Measurements from ENCODE around the gene LARGE2. TPM values are rescaled to one million over a fixed set of nuclear protein-coding genes. Genes with fewer than 3 reads are reported as not detected.

Gene LARGE2
- total and polyA plus RNA-seq, 9 of the 15 experiments (the other 6 are each of a cell fraction or from before 2014, with no cell fraction given), result 0.56 to 14.1 (median 6.6) TPM

DNA sequence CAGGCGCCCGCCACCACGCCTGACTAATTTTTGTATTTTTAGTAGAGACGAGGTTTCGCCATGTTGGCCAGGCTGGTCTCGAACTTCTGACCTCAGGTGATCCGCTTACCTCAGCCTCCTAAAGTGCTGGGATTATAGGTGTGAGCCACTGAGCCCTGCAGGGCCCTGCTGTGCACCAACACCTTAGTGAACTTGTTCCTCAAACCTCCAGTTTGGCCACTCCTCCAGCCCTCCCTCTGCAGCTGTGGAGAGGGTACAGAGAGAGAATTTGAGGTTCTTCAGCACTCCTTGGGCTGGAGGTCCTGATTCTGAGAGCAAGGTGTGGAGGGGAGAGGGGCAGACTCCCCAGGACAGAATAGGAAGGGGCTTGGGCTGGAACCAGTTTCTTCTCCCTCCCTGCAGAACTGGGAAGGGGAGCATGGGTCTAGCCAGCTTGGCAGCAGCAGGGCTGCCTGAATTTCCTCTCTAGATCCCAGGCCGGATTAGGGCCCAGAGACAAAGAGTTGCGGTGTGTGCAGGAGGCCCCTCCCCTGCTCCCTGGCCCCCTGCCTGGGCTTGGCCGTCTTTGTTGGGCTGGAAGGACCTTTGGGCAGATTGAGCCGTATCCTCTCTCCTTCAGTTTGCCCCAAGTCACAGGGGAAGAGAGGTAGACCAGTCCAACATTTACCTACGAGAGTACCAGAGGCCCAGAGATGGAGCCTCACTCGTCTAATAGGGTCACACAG lies 2.5 kb upstream of the LARGE2 start:
- 52% methylated on average over 13 of the region's 13 CpGs for WGBS (ENCODE audit: insufficient coverage, low coverage, missing lambda C conversion rate)
- Histone ChIP-seq H3K9ac (ENCODE audit: insufficient read depth in 1 of 2, low read depth in 2 of 2, low read length in 2 of 2) (peak overlapping the region in 1 of 2 experiments; percentile 55; a peak in 2 of 4 replicates), H3K79me2 (ENCODE audit: control insufficient read depth, insufficient read depth, low read length) (peaks cover 19% of the 10 kb centered on the region), H3K4me3 (no peak overlapping the region), H3K9me3 (replicated peaks; ENCODE audit: control insufficient read depth, insufficient read depth, low read depth, low read length) (no peaks in the 10 kb centered on the region), H3K36me3 (ENCODE audit: control insufficient read depth, insufficient read depth, low read length) (peaks cover 14% of the 10 kb centered on the region; the same call in 2 of the 3 replicates), H3K27ac (ENCODE audit: extremely low read depth, low read depth, low read length) (no peak overlapping the region), H2AFZ (ENCODE audit: low read depth, low read length) (peak overlapping the region; percentile 61; the same call in 1 of the 2 replicates), H3K4me1 (replicated peaks in 1 of 2; ENCODE audit: control insufficient read depth in 2 of 2, insufficient read depth in 2 of 2, low read length in 2 of 2) (peaks cover 11 to 63% of the 10 kb centered on the region in 2 experiments), H3K4me2 (ENCODE audit: insufficient read depth, low read length) (no peak overlapping the region), H3K9me1 (ENCODE audit: control insufficient read depth, insufficient read depth, low read length) (no peaks in the 10 kb centered on the region), H3K27me3 (ENCODE audit: control insufficient read depth in 2 of 2, insufficient read depth in 2 of 2, low read length in 2 of 2) (no peaks in the 10 kb centered on the region), H4K20me1 (replicated peaks; ENCODE audit: control insufficient read depth, insufficient read depth, low read length) (no peaks in the 10 kb centered on the region; the same call in 1 of the 2 replicates)
- ATAC-seq (no peak), DNase-seq (ENCODE audit: extremely low read depth in 1 of 4, low spot score in 3 of 4) (no peak), FAIRE-seq (no peak)
- ChIA-PET CTCF (ENCODE audit: low intra/inter-chr PET ratio) (no interaction called here), POLR2A (interaction anchor here (0.6 kb wide), 1 partner anchor 73 kb away, joined by 3 read pairs; the partner anchor contains the start of gene CRY2)
- BruUV-seq (replicated peaks), result no TSS peak
- intact Hi-C loops (cut with micrococcal nuclease), result no loop called here
- in situ Hi-C loops (cut with MboI), result no loop called here
- TF ChIP-seq ZNF24 (IDR thresholded peaks at IDR 0.05) (no peak), SMAD3 (CRISPR knock-in tag; conservative IDR thresholded peaks at IDR 0.05) (no peak), RAD51 (IDR thresholded peaks at IDR 0.05; ENCODE audit: borderline replicate concordance, low read depth) (no peak), ETS1 (conservative IDR thresholded peaks at IDR 0.05; ENCODE audit: control insufficient read depth, low read depth, low read length) (no peak), NR3C1 (CRISPR knock-in tag; IDR thresholded peaks at IDR 0.05) (no peak), RFX1 (IDR thresholded peaks at IDR 0.05) (no peak), ZNF57 (CRISPR knock-in tag; IDR thresholded peaks at IDR 0.05) (no peak), ZNF354B (CRISPR knock-in tag; IDR thresholded peaks at IDR 0.05) (no peak), CREM (IDR thresholded peaks at IDR 0.05; ENCODE audit: low read depth) (no peak), ZNF140 (CRISPR knock-in tag; IDR thresholded peaks at IDR 0.05) (no peak), FOXP1 (CRISPR knock-in tag; IDR thresholded peaks at IDR 0.05) (no peak)

All from K562 (cell line).